ENCODE data around the gene STAT6. TPM values are rescaled to one million over a fixed set of nuclear protein-coding genes. Genes with fewer than 3 reads are reported as not detected.
A peak's percentile ranks its signal among the peaks of the same experiment; 100 is the strongest.

STAT6 gene
- total and polyA plus RNA-seq, 8 donors: 137 to 237 (median 173) TPM

DNA sequence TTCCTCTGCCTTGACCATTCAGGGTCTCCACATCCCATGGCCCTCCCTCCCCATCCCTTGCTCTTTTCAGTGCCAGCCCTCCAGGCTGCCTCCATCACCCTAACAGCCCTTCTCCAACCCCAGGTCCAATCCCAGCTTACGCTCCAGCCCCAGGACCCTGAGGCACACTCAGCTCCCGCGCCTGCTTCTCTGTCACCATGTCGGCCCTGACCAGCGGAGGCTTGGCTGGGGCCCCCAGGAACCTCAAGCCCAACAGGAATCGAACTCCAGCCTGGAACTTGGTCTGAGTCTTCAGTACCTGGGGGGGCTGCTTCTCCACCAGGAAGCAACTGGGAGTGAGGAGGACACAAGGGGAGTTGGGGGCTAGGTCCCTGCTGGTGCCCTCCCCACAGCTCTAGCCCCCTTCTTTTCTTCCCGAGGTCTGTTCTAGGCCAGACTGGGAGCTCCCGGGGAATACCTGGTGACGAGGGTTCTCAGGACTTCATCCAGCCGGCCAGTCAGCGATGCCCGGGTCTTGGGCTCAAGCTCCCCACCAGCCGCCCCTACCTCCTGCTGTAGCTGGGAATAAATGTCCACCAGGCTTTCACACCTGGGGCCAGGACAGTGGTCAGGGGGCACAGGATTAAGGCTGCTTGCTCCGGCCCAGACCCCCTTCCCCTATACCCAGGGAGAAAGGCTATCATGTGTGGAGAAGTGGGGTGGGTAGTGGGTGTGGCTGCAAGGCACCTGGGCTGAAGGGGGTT, 6.0 kb downstream of the STAT6 start:
- intact Hi-C loops (cut with DNase I): no loop called here
- H3K36me3 ChIP-seq: peaks cover 0 to 83% of the 10 kb centered on the region in 2 donors
- TF ChIP-seq, protein P1, sequence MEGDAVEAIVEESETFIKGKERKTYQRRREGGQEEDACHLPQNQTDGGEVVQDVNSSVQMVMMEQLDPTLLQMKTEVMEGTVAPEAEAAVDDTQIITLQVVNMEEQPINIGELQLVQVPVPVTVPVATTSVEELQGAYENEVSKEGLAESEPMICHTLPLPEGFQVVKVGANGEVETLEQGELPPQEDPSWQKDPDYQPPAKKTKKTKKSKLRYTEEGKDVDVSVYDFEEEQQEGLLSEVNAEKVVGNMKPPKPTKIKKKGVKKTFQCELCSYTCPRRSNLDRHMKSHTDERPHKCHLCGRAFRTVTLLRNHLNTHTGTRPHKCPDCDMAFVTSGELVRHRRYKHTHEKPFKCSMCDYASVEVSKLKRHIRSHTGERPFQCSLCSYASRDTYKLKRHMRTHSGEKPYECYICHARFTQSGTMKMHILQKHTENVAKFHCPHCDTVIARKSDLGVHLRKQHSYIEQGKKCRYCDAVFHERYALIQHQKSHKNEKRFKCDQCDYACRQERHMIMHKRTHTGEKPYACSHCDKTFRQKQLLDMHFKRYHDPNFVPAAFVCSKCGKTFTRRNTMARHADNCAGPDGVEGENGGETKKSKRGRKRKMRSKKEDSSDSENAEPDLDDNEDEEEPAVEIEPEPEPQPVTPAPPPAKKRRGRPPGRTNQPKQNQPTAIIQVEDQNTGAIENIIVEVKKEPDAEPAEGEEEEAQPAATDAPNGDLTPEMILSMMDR (IDR thresholded peaks at IDR 0.05): no peak
- H3K27me3 ChIP-seq: no peaks in the 10 kb centered on the region
- peaks cover 10 to 50% of the 10 kb centered on the region in 2 donors for H3K4me1 ChIP-seq
- H3K27ac ChIP-seq: no peak overlapping the region
- no peak overlapping the region for H3K4me3 ChIP-seq
- no peaks in the 10 kb centered on the region for H3K9me3 ChIP-seq
- DNase-seq: no peak
- ATAC-seq: no peak

DNA sequence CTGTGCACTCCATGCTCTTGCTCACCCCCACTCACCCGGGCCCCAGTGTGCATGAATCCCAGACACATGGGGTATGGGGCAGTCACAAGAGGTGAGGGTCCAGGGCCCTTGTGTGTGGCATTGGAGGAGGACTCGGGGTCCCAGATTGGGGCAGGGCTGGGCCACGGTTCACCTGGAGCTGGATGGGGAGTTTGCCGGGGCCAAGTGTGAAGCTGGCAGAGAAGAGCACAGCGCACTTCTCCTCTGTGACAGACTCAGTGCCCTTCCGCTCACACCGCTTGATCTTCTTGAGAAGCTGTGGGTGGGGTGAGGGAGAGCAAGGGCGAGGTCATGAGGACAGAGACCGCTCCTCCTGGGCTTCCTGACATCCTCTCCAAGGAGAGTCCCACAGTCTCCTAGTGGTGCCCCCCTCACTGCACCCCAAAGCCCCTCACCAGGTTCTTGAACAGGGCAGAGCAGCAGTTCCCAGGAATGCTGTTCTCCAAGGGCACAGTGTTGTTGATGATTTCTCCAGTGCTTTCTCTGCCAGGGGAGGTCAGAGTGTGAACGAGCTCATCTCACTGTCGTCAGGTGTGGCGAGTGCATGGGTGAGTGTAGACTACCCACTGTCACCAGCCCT, 6.8 kb downstream of the STAT6 start:
- no peak for DNase-seq
- no peaks in the 10 kb centered on the region for H3K9me3 ChIP-seq
- H3K27me3 ChIP-seq: no peaks in the 10 kb centered on the region
- H3K4me3 ChIP-seq: no peak overlapping the region
- peaks cover 7 to 50% of the 10 kb centered on the region in 2 donors for H3K4me1 ChIP-seq
- H3K36me3 ChIP-seq: peaks cover 0 to 91% of the 10 kb centered on the region in 2 donors
- intact Hi-C loops (cut with DNase I): no loop called here
- TF ChIP-seq, protein P1 (IDR thresholded peaks at IDR 0.05): no peak
- no peak overlapping the region for H3K27ac ChIP-seq
- ATAC-seq: no peak

DNA sequence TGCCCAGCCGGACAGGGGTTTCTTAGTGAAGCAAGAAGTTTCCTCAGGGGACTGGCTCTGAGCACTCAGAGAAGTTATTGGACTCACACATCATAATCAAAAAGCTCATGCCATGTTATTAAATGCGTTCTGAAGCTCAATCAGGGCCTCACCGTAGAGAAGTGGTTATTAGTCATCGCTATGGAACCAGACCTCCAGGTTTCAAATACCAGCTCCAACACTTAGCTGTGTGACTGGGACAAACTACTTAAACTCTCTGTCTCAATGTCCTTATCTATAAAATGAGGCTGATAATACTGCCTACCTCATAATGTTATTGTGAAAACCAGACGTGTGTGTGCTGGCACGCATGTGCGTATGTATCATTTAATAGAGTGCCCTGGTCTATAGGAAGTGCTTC, 7.3 kb downstream of the STAT6 start:
- Histone ChIP-seq H3K4me3 (no peak overlapping the region), H3K27me3 (no peaks in the 10 kb centered on the region), H3K9me3 (no peaks in the 10 kb centered on the region), H3K27ac (no peak overlapping the region), H3K4me1 (peaks cover 2 to 48% of the 10 kb centered on the region in 2 donors), H3K36me3 (peaks cover 0 to 96% of the 10 kb centered on the region in 2 donors)
- DNase-seq: no peak
- ATAC-seq: no peak
- intact Hi-C loops (cut with DNase I): no loop called here
- TF ChIP-seq, protein P1 (IDR thresholded peaks at IDR 0.05): no peak

DNA sequence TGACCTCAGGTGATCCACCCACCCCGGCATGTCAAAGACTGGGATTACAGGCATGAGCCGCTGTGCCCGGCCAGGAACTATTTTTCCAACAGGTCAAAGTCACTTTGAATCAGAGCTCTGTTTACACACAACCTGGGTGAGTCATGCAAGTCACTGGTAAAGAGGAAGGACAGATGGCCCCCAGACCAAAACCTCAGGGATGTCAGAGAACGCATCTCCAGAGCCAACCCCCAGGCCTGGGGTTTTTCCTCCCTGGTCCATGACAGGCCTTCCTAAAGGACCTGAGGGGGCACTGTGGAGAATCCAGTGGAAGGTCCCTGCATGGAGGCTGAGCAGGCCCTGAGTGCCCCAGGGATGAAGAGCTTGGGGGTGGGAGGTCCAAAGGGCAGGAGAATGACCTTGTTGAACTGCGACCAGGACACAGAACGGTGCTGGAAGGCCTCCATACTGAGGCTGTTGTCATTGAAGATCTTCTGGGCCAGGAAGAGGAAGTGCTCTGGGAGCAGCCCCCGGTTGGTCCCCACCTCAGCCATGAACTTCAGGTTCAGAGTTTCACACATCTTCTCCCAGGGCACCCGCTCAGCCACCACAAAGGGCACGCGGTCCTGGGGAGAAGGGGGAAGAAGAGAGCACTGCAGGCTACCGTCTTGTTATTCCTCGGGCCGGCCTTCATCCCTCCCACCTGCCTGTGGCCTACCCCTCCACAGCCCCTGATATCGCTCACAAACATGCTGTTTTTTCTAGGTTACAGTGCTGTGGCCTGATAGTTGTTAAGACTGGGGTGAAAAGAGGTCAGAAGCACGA, 9.1 kb downstream of the STAT6 start:
- no peaks in the 10 kb centered on the region for H3K27me3 ChIP-seq
- no peaks in the 10 kb centered on the region for H3K9me3 ChIP-seq
- ATAC-seq: no peak
- intact Hi-C loops (cut with DNase I): no loop called here
- TF ChIP-seq, protein P1 (IDR thresholded peaks at IDR 0.05): no peak
- peaks cover 0 to 31% of the 10 kb centered on the region in 2 donors for H3K4me1 ChIP-seq
- no peak overlapping the region for H3K4me3 ChIP-seq
- H3K27ac ChIP-seq: peak overlapping the region in 1 of 2 donors; percentile 51
- peaks cover 0 to 99% of the 10 kb centered on the region in 2 donors for H3K36me3 ChIP-seq
- no peak for DNase-seq

DNA sequence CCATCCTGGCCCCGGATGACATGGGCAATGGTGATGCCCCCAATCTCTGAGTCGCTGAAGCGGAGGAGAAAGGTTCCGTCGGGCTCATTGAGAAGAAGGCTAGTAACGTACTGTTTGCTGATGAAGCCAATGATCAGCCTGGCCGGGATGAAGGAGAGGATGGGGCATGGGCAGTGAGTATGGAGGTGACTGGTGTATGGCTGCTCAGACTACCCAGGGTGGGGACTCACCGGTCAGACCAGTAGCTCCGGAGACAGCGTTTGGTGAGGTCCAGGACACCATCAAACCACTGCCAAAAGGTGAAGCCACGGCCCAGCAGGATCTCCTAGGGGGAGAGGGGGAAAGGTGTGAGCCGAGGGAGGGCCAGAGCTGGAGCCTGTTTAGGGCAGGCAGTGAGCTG, 11.4 kb downstream of the STAT6 start:
- H3K36me3 ChIP-seq: peaks cover 0 to 99% of the 10 kb centered on the region in 2 donors

More for the DNA sequence above, 11.4 kb downstream of the STAT6 start:
- Histone ChIP-seq H3K4me1 (peaks cover 0 to 32% of the 10 kb centered on the region in 2 donors), H3K27me3 (no peaks in the 10 kb centered on the region), H3K4me3 (no peak overlapping the region), H3K27ac (no peak overlapping the region), H3K9me3 (no peaks in the 10 kb centered on the region)
- ATAC-seq: no peak
- intact Hi-C loops (cut with DNase I): no loop called here
- DNase-seq: no peak
- TF ChIP-seq, protein P1 (IDR thresholded peaks at IDR 0.05): no peak

Measured in left lung (tissue), 10 donors.